H1 (cell line): ENCODE results near the gene QRICH2. TPM values are rescaled to one million over a fixed set of nuclear protein-coding genes. Genes with fewer than 3 reads are reported as not detected.

Experiments
- EZH2 ChIP-seq: fragments of 200-600 bp; sonication (generic); IDR thresholded peaks from 2 replicates; pipeline ENCODE4 v1.7.1; 2012; ENCODE audit warnings: low read depth, mild to moderate bottlenecking, moderate library complexity, low read length, inconsistent platforms; ENCODE audit not compliant: severe bottlenecking
- RNF2 ChIP-seq: fragments of 200-900, 300-1000 bp; sonication (generic); IDR thresholded peaks from 2 replicates; pipeline ENCODE4 v1.7.1; 2016; ENCODE audit warnings: borderline replicate concordance, low read depth, mild to moderate bottlenecking, antibody characterized with exemption, low read length; ENCODE audit not compliant: poor library complexity, severe bottlenecking; ENCODE audit errors: missing control alignments
- polyA plus RNA-seq, 7 experiments: library from polyadenylated mRNA; depleted of rRNA in 3 of 7; stranded (reverse) in 5 of 7; unstranded in 2 of 7; fragments of >200 nt in 5 of 7; fragments of 200-250 nt in 2 of 7; gene quantifications; 1 replicate in 5 of 7; 2 replicates in 1 of 7; 4 replicates in 1 of 7; pipeline versions ENCODE4 v1.2.1 to v1.2.3, GENCODE V29; 2011 to 2013; ENCODE audit warnings: missing spikeins in 2 of 7, mixed read lengths in 2 of 7
- total RNA-seq: library from RNA; stranded (reverse); fragmentation: NEBNext Ultra II Directional; extraction: Animal tissue kit (Norgen Biotek cat#: 25700); gene quantifications from 2 replicates; pipeline ENCODE4 v1.2.1, GENCODE V29; 2021

Gene QRICH2
- total and polyA plus RNA-seq, 2 of the 8 experiments (the other 6 are each of a cell fraction or from before 2014, with no cell fraction given), result 2.8 to 3.8 TPM

DNA sequence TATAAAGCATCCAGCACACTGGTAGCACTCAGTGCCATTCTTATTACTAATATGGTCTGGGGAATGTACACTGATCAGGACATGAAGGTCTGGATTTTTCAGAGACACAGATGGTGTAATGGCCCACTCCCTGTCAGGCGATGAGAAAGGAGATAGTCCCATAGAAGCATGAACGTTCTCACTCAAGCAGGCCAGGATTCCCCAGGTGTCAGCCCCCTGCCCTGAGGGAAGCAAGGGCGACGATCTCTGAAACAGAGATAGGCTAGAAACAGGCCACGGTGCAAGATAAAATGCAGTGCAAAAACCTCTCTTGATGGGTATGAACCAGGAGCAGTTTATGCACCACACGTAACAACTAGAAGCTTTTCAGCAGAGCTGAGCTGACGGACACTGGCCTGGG, 35.0 kb upstream of the QRICH2 start (continued):
- no peak for TF ChIP-seq EZH2
- no peak for TF ChIP-seq RNF2
- TF ChIP-seq, all 59 proteins: peak for 0
